GM13976 (cell line): ENCODE data around the gene SYCE3.
"Not testable (repeated sequence)": the region's sequence is repeated elsewhere in the genome, so short reads cannot be mapped to it uniquely, and the experiment has no call there.

Source experiments
- DNase-seq: peaks from one replicate; pipeline ENCODE4 v3.0.0; 2012; ENCODE audit warnings: low spot score
- in situ Hi-C: fragments of 300-500 bp; cut with MboI; formaldehyde crosslinking; loops from one replicate; pipeline ENCODE4 v1.12.0; 2022; ENCODE audit warnings: low sequenced_read_pairs, mixed read lengths, inconsistent platforms; ENCODE audit not compliant: unreplicated experiment
- TF ChIP-seq, protein P1 (sequence below): IDR thresholded peaks from 2 replicates; pipeline ENCODE4 v1.5.1; 2012; ENCODE audit warnings: borderline replicate concordance, mild to moderate bottlenecking; ENCODE audit not compliant: insufficient read depth; ENCODE audit errors: extremely low read depth, missing control alignments, control extremely low read depth

Gene SYCE3

GRCh38 chr22:50545522-50546325, 17.0 kb downstream of the SYCE3 start, which contains the start of gene KLHDC7B:
TSS of gene KLHDC7B (plus strand) at chr22:50545899. CDS start at chr22:50546244, 345 bp downstream.
- TF ChIP-seq, protein P1, sequence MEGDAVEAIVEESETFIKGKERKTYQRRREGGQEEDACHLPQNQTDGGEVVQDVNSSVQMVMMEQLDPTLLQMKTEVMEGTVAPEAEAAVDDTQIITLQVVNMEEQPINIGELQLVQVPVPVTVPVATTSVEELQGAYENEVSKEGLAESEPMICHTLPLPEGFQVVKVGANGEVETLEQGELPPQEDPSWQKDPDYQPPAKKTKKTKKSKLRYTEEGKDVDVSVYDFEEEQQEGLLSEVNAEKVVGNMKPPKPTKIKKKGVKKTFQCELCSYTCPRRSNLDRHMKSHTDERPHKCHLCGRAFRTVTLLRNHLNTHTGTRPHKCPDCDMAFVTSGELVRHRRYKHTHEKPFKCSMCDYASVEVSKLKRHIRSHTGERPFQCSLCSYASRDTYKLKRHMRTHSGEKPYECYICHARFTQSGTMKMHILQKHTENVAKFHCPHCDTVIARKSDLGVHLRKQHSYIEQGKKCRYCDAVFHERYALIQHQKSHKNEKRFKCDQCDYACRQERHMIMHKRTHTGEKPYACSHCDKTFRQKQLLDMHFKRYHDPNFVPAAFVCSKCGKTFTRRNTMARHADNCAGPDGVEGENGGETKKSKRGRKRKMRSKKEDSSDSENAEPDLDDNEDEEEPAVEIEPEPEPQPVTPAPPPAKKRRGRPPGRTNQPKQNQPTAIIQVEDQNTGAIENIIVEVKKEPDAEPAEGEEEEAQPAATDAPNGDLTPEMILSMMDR: no peak
- DNase-seq: peak; percentile 26
- in situ Hi-C loops: no loop called here

DNA sequence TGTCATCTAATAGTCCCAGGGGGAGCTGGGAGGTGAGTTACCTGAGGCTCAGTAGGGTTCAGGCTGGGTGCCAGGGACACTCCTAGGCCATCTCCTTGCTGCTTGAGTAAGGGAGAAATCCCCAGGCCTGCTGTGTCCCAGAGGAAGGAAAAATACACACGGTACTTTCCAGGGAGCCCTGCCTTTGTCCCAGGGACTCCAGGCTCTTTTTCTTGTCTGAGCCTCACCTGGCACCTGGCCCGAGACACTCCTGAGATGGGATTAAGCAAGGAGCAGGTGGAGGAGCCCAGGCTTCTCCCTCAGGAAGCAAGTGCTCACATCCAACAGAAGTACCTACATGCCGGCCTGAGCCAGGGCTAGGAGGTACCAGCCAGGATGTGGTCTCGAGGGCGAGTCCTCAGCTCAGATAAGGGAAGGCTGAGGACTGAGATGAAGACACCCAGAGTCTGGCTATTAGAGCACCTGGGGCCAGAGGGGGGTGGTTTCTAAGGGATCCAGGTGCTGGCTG, 17.9 kb downstream of the SYCE3 start:
- peak; percentile 37 for DNase-seq
- TF ChIP-seq, protein P1: no peak
- in situ Hi-C loops: no loop called here

- peak; percentile 81 for DNase-seq
- TF ChIP-seq, protein P1: peak; percentile 73
- in situ Hi-C loops: no loop called here
These were observed 18.5 kb downstream of the SYCE3 start for GRCh38 chr22:50544078-50544745.

GRCh38 chr22:50542416-50542927, 20.2 kb downstream of the SYCE3 start:
- in situ Hi-C loops: no loop called here
- DNase-seq: peak; percentile 60
- TF ChIP-seq, protein P1: no peak

DNA sequence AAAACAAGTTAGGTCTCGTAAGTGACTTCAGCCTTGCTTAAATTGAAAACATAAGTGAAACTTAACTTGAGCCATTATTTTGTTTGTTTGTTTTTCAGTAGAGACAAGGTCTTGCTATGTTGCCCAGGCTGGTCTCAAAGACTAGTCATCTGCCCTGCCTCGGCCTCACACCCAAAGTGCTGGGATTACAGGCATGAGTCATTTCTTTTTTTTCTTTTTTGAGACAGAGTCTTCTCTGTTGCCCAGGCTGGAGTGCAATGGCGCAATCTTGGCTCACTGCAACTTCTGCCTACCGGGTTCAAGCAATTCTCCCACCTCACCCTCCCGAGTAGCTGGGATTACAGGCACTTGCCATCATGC, 21.1 kb downstream of the SYCE3 start:
- DNase-seq: peak; percentile 34
- in situ Hi-C loops: not testable (repeated sequence)

DNA sequence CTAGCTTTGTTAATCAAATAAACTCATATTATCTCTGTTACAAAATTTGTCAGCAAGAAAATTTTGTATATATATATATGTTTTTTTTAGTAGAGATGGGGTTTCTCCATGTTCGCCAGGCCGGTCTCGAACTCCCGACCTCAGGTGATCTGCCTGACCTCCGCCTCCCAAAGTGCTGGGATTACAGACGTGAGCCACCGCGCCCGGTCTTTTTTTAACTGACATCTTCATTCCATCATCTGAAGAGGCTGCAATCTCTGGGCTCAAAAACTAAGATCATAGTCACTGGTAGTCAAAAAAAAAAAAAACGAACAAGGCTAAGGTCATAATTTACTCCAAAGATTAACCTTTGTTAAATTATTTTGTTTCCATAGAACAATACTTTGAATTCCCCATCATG, 22.3 kb downstream of the SYCE3 start:
- TF ChIP-seq, protein P1: no peak
- in situ Hi-C loops: no loop called here
- no peak for DNase-seq

DNA sequence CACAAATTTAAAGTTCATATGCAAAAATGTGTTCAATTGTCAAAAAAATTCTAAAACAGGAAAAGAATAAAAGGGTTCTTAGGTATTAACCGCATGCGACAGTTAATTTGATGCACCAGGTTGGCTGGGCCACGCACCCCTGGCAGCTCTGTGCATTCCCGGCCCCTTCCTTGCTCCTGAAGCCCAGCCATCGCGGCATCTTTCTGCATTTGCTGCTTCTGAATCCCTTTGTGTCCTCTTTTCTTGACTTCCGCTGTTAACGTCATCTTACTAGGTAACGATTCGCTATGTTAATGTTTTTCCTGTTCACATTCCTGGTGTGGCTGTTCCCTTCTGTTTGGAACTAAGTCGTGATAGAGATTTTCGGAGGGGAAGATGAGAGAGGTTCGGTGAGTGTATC, 25.0 kb downstream of the SYCE3 start:
- TF ChIP-seq, protein P1: no peak
- DNase-seq: no peak
- in situ Hi-C loops: no loop called here
